Measurements from ENCODE around the gene SNCA.

The SNCA gene

GRCh38 chr4:89725268-89725667, 111.7 kb downstream of the SNCA start:
- Histone ChIP-seq H3K36me3 (no peaks in the 10 kb centered on the region), H3K27me3 (no peaks in the 10 kb centered on the region), H3K4me1 (ENCODE audit: control insufficient read depth in 1 of 2, insufficient read depth in 1 of 2, low read depth in 1 of 2, low read length in 1 of 2) (no peaks in the 10 kb centered on the region), H3K9me3 (no peaks in the 10 kb centered on the region), H3K27ac (no peak overlapping the region), H3K4me3 (ENCODE audit: low read depth in 1 of 2, low read length in 1 of 2) (no peak overlapping the region)
- TF ChIP-seq CTCF (IDR thresholded peaks at IDR 0.05), result no peak

GRCh38 chr4:89724716-89725115, 112.2 kb downstream of the SNCA start:
- H3K4me3 ChIP-seq (ENCODE audit: low read depth in 1 of 2, low read length in 1 of 2), result no peak overlapping the region
- no peaks in the 10 kb centered on the region for H3K36me3 ChIP-seq
- H3K27ac ChIP-seq, result no peak overlapping the region
- H3K4me1 ChIP-seq (ENCODE audit: control insufficient read depth in 1 of 2, insufficient read depth in 1 of 2, low read depth in 1 of 2, low read length in 1 of 2), result no peaks in the 10 kb centered on the region
- H3K27me3 ChIP-seq, result no peaks in the 10 kb centered on the region
- no peaks in the 10 kb centered on the region for H3K9me3 ChIP-seq
- no peak for TF ChIP-seq CTCF (IDR thresholded peaks at IDR 0.05)

GRCh38 chr4:89723096-89723495, 113.9 kb downstream of the SNCA start:
- Histone ChIP-seq H3K36me3 (no peaks in the 10 kb centered on the region), H3K4me3 (ENCODE audit: low read depth in 1 of 2, low read length in 1 of 2) (no peak overlapping the region), H3K27me3 (no peaks in the 10 kb centered on the region), H3K27ac (no peak overlapping the region), H3K9me3 (no peaks in the 10 kb centered on the region), H3K4me1 (ENCODE audit: control insufficient read depth in 1 of 2, insufficient read depth in 1 of 2, low read depth in 1 of 2, low read length in 1 of 2) (no peaks in the 10 kb centered on the region)
- TF ChIP-seq CTCF (IDR thresholded peaks at IDR 0.05), result no peak

GRCh38 chr4:89722517-89722916, 114.4 kb downstream of the SNCA start:
- no peak overlapping the region for H3K27ac ChIP-seq
- no peaks in the 10 kb centered on the region for H3K9me3 ChIP-seq
- no peak overlapping the region for H3K4me3 ChIP-seq (ENCODE audit: low read depth in 1 of 2, low read length in 1 of 2)
- H3K36me3 ChIP-seq, result no peaks in the 10 kb centered on the region
- no peaks in the 10 kb centered on the region for H3K27me3 ChIP-seq
- no peaks in the 10 kb centered on the region for H3K4me1 ChIP-seq (ENCODE audit: control insufficient read depth in 1 of 2, insufficient read depth in 1 of 2, low read depth in 1 of 2, low read length in 1 of 2)
- no peak for TF ChIP-seq CTCF (IDR thresholded peaks at IDR 0.05)

GRCh38 chr4:89720981-89721380, 116.0 kb downstream of the SNCA start:
- no peaks in the 10 kb centered on the region for H3K4me1 ChIP-seq (ENCODE audit: control insufficient read depth in 1 of 2, insufficient read depth in 1 of 2, low read depth in 1 of 2, low read length in 1 of 2)
- H3K27me3 ChIP-seq, result no peaks in the 10 kb centered on the region
- H3K27ac ChIP-seq, result no peak overlapping the region
- no peaks in the 10 kb centered on the region for H3K36me3 ChIP-seq
- no peak for TF ChIP-seq CTCF (IDR thresholded peaks at IDR 0.05)
- no peak overlapping the region for H3K4me3 ChIP-seq (ENCODE audit: low read depth in 1 of 2, low read length in 1 of 2)
- no peaks in the 10 kb centered on the region for H3K9me3 ChIP-seq

GRCh38 chr4:89719536-89720090, 117.3 kb downstream of the SNCA start:
- Histone ChIP-seq H3K27me3 (no peaks in the 10 kb centered on the region), H3K4me1 (ENCODE audit: control insufficient read depth in 1 of 2, insufficient read depth in 1 of 2, low read depth in 1 of 2, low read length in 1 of 2) (no peaks in the 10 kb centered on the region), H3K36me3 (no peaks in the 10 kb centered on the region), H3K27ac (no peak overlapping the region), H3K4me3 (ENCODE audit: low read depth in 1 of 2, low read length in 1 of 2) (no peak overlapping the region), H3K9me3 (no peaks in the 10 kb centered on the region)
- TF ChIP-seq CTCF (IDR thresholded peaks at IDR 0.05), result no peak
